HUES64 (cell line): ENCODE data around the gene CPB2.

Source experiments
- H3K27ac ChIP-seq: 2 replicates; pipeline ENCODE4 v1.7.0; 2013; ENCODE audit warnings: low read depth, low read length, inconsistent platforms
- H3K27me3 ChIP-seq: 2 replicates; pipeline ENCODE4 v1.6.1; 2013; ENCODE audit warnings: mild to moderate bottlenecking, low read length; ENCODE audit not compliant: insufficient read depth
- H3K36me3 ChIP-seq: 2 replicates; pipeline ENCODE4 v1.6.1; 2013; ENCODE audit warnings: mild to moderate bottlenecking, low read length; ENCODE audit not compliant: insufficient read depth
- H3K4me1 ChIP-seq: 2 replicates; pipeline ENCODE4 v1.6.1; 2013; ENCODE audit warnings: mild to moderate bottlenecking, low read length, moderate library complexity; ENCODE audit not compliant: insufficient read depth
- H3K4me3 ChIP-seq: 2 replicates; pipeline ENCODE4 v1.5.1; 2013; ENCODE audit warnings: mild to moderate bottlenecking, low read length, moderate library complexity
- H3K9ac ChIP-seq: 2 replicates; pipeline ENCODE4 v1.6.1; 2013; ENCODE audit warnings: mild to moderate bottlenecking, low read depth, low read length
- H3K9me3 ChIP-seq: 2 replicates; pipeline ENCODE4 v1.6.1; 2013; ENCODE audit warnings: low read depth, low read length; ENCODE audit not compliant: insufficient read depth
- WGBS: fragments of 150-250, 120-280 bp; methylation state at CpG from one replicate; pipeline ENCODE4 v1.1.7; 2013; ENCODE audit warnings: missing lambda C conversion rate; 5-methylcytosine and 5-hydroxymethylcytosine counted together

CPB2 gene

DNA sequence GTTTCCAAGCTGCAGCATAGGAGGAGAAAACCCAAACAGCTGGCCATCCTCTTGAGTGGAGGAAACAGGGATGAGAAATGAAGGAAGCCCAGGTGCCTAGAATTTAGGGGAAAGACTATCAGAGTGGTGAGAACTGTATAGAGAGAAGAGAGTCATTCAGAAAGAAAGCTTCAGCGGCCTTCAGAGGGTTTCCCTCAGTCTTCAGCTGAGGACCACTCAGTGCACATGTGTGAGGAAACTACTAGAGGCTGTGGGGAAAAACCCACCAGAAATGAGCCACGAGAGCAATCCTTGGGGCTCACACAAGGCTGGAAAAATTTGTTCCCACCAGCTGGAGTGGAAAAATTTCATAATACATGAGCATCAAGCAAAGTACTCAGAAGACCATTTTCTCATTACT, 35.2 kb upstream of the CPB2 start:
- Histone ChIP-seq H3K27ac (no peak overlapping the region), H3K4me3 (no peak overlapping the region), H3K9me3 (no peaks in the 10 kb centered on the region), H3K4me1 (peaks cover 13% of the 10 kb centered on the region), H3K9ac (no peak overlapping the region), H3K36me3 (no peaks in the 10 kb centered on the region), H3K27me3 (no peaks in the 10 kb centered on the region)
- 95% methylated on average over 2 of the region's 2 CpGs for WGBS

DNA sequence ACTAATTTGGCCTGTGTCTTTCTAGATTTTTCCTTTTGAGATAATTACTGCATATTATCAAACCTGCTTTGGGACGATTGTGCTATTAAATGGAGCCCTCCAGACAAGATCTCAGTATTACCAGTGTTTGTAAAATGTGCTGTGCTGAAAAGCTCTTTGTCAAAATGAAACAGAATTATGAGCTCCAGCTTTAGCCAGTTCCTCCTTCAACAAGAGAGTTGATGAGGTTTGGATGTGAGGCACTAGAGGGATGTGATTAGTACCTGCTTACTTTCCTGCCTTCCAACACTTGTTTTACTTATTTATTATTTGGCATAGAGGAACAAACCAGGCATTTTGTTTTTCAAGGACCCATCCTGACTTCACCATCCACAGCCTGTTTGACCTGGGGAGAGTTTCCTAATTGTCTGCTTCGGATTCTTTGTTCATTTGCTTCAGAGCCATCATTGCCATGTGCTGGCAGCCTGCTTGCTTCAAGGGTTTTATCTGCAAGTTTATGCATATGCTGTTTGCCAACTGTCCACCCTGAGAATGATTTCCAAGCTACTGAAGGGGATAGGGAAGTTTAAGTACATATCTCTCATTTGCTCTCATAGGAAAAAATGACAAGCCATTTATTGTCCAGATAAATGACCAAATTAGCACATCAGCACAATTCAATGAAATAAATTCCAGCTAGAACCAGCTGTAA, 32.9 kb upstream of the CPB2 start:
- Histone ChIP-seq H3K27me3 (no peaks in the 10 kb centered on the region), H3K36me3 (no peaks in the 10 kb centered on the region), H3K9ac (no peak overlapping the region), H3K9me3 (no peaks in the 10 kb centered on the region), H3K4me3 (no peak overlapping the region), H3K27ac (no peak overlapping the region), H3K4me1 (peaks cover 9% of the 10 kb centered on the region)
- WGBS: 93% methylated on average over 2 of the region's 2 CpGs

DNA sequence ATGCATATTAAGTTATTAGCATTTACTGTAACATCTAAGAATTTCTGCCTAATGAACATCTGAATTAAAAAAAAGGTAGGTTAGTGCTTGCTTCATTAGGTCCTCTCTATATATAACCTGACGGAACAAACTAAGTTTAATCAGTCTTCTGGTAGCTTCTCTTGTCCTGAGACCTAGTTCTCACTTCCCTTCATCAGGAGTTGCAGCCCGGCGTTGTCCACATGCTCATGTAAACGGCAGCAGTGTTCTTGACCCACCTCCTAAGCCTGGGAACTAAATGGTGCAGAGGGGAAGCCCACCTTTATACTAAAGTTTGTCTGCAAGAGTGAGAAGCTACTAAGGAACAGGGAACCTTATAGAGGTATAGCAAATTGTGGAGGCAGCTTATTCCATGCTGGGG, 31.9 kb upstream of the CPB2 start:
- H3K27ac ChIP-seq: no peak overlapping the region
- 90% methylated on average over 4 of the region's 4 CpGs for WGBS
- no peak overlapping the region for H3K4me3 ChIP-seq
- H3K27me3 ChIP-seq: no peaks in the 10 kb centered on the region
- peaks cover 5% of the 10 kb centered on the region; the same call in 1 of the 2 replicates for H3K4me1 ChIP-seq
- no peaks in the 10 kb centered on the region for H3K9me3 ChIP-seq
- no peaks in the 10 kb centered on the region for H3K36me3 ChIP-seq
- H3K9ac ChIP-seq: no peak overlapping the region

- H3K27ac ChIP-seq: no peak overlapping the region
- no peak overlapping the region for H3K9ac ChIP-seq
- H3K4me3 ChIP-seq: no peak overlapping the region
- no peaks in the 10 kb centered on the region for H3K9me3 ChIP-seq
- H3K4me1 ChIP-seq: peaks cover 5% of the 10 kb centered on the region; the same call in 1 of the 2 replicates
- H3K27me3 ChIP-seq: no peaks in the 10 kb centered on the region
- WGBS: 85% methylated on average over 4 of the region's 4 CpGs
- no peaks in the 10 kb centered on the region for H3K36me3 ChIP-seq
Measured at GRCh38 chr13:46134961-46135522, 30.2 kb upstream of the CPB2 start.

GRCh38 chr13:46134494-46134893, 29.7 kb upstream of the CPB2 start:
- Histone ChIP-seq H3K36me3 (no peaks in the 10 kb centered on the region), H3K4me1 (peaks cover 5% of the 10 kb centered on the region; the same call in 1 of the 2 replicates), H3K27ac (no peak overlapping the region), H3K9ac (no peak overlapping the region), H3K4me3 (no peak overlapping the region), H3K27me3 (no peaks in the 10 kb centered on the region), H3K9me3 (no peaks in the 10 kb centered on the region)
- WGBS: 91% methylated on average over 2 of the region's 2 CpGs

- Histone ChIP-seq H3K27me3 (no peaks in the 10 kb centered on the region), H3K4me1 (peaks cover 5% of the 10 kb centered on the region; the same call in 1 of the 2 replicates), H3K27ac (no peak overlapping the region), H3K4me3 (no peak overlapping the region), H3K9ac (no peak overlapping the region), H3K9me3 (no peaks in the 10 kb centered on the region), H3K36me3 (no peaks in the 10 kb centered on the region)
- 97% methylated on average over 3 of the region's 3 CpGs for WGBS
Measured at GRCh38 chr13:46132109-46132508, 27.3 kb upstream of the CPB2 start.

GRCh38 chr13:46131705-46132104, 26.9 kb upstream of the CPB2 start:
- Histone ChIP-seq H3K36me3 (no peaks in the 10 kb centered on the region), H3K27me3 (no peaks in the 10 kb centered on the region)

DNA sequence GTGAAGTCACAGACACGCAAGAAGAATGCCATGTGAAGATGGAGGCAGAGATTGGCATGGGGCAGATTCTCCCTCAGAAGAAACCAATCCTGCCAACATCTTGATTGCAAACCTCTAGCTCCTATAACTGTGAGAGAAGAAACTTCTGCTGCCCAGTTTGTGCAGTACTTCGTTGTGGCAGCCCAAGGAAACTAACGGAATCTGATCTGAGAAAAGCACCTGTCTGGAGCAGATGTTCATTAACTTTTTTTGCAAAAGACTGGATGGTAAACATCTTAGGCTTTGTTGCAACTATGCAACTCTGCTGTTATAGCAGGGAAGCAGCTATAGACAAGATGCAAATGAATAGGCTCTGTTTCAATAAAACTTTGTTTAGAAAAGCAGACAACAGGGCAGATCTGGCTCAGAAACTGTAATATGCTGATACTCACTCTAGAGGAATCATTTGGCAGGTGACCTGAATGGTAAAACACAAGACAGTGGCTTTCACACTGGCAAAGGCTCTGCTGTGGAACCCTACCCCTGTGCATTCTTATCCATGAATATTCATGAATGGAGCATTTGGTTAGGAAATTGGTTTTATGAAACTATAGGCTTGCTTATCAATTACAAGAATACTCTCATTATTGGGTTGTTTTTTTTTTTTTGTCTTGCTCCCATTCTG, 25.3 kb upstream of the CPB2 start:
- WGBS: 90% methylated on average over 3 of the region's 3 CpGs
- Histone ChIP-seq H3K27me3 (no peaks in the 10 kb centered on the region), H3K36me3 (no peaks in the 10 kb centered on the region), H3K4me3 (no peak overlapping the region), H3K27ac (no peak overlapping the region), H3K9me3 (no peaks in the 10 kb centered on the region), H3K9ac (no peak overlapping the region), H3K4me1 (0 out of 2 replicates have a peak, but pooled peaks cover under 1% of the 10 kb centered on the region)

More at GRCh38 chr13:46131705-46132104, 26.9 kb upstream of the CPB2 start:
- no peak overlapping the region for H3K4me3 ChIP-seq
- H3K9ac ChIP-seq: no peak overlapping the region
- no peak overlapping the region for H3K27ac ChIP-seq
- H3K4me1 ChIP-seq: peaks cover 5% of the 10 kb centered on the region; the same call in 1 of the 2 replicates
- no peaks in the 10 kb centered on the region for H3K9me3 ChIP-seq

DNA sequence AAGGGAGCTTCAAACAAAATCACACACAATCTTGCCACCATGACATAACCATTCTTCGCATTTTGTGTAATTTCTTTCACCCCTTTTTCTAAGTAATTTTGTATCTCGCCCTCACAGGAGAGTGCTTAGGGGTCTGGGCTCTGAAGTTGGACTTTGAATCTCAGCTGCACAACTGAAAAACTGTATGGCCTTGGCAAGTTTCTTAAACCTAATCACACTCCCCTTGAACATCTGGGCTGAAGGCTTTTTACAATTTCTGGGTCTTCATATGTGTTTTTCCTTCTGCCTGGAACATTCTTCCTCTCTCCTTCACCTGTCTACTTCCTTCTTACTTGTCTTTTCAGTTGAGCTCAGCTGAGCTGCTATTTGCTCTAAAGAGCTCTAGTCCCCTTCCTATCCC, 24.3 kb upstream of the CPB2 start:
- Histone ChIP-seq H3K27ac (no peak overlapping the region), H3K27me3 (no peaks in the 10 kb centered on the region), H3K4me3 (no peak overlapping the region), H3K9ac (no peak overlapping the region), H3K4me1 (no peaks in the 10 kb centered on the region), H3K36me3 (no peaks in the 10 kb centered on the region), H3K9me3 (no peaks in the 10 kb centered on the region)
- WGBS: 90% methylated on average over 2 of the region's 2 CpGs

DNA sequence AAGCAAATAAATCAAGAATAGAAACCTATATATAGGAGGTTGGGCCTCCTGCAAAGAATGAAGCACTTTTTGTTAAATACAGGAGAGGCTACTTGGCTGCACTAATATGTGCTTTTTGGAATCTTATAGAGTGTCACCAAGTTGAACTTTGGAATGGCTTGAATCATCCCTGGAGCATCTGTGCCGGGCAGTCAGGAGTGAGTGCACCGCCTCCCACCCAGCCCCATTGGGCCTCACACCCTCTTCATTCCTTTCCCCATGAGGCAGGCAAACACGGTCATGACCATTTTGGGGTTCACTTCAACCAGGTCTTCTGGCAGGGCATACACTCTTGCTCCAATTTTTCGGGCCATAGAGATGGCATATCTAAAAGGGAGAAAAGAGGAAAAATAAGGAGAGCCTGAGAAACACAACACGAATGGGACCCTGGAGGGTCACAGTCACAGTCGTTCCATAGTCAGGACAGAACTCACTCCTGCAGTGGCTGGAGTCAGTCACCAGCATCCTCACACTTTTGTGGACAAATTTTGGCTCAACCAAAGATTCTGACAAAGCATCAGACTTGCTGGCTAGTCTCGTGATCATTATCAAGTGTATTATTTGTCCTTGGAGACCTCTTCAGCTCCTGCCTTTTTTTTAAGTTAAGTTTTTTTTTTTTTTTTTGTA, 22.7 kb upstream of the CPB2 start:
- Histone ChIP-seq H3K36me3 (no peaks in the 10 kb centered on the region), H3K9me3 (no peaks in the 10 kb centered on the region), H3K4me3 (no peak overlapping the region), H3K9ac (no peak overlapping the region), H3K4me1 (no peaks in the 10 kb centered on the region), H3K27me3 (no peaks in the 10 kb centered on the region), H3K27ac (no peak overlapping the region)
- 92% methylated on average over 7 of the region's 7 CpGs for WGBS
